ENCODE data around the gene PAPSS2.
"Not testable (repeated sequence)": the region's sequence is repeated elsewhere in the genome, so short reads cannot be mapped to it uniquely, and the experiment has no call there.

PAPSS2 gene

GRCh38 chr10:87712913-87713616 is 53.4 kb downstream of the PAPSS2 start:
- no peak for DNase-seq

GRCh38 chr10:87713707-87714106 is 54.0 kb downstream of the PAPSS2 start:
- DNase-seq = no peak

- no peak for DNase-seq
These were observed 56.1 kb downstream of the PAPSS2 start for GRCh38 chr10:87715552-87716347.

- DNase-seq = no peak
These were observed 56.6 kb downstream of the PAPSS2 start for GRCh38 chr10:87716348-87716670.

- DNase-seq = no peak
These were observed 61.0 kb downstream of the PAPSS2 start for GRCh38 chr10:87720665-87721064.

GRCh38 chr10:87721781-87722180 is 62.1 kb downstream of the PAPSS2 start:
- no peak for DNase-seq

- no peak for DNase-seq
These were observed 63.0 kb downstream of the PAPSS2 start for GRCh38 chr10:87722716-87723115.

- no peak for DNase-seq
These were observed 63.8 kb downstream of the PAPSS2 start for GRCh38 chr10:87723500-87723899.

- DNase-seq = no peak
These were observed 65.1 kb downstream of the PAPSS2 start for GRCh38 chr10:87724789-87725188.

- DNase-seq = no peak
These were observed 70.3 kb downstream of the PAPSS2 start for GRCh38 chr10:87729940-87730339.

GRCh38 chr10:87733081-87733480 is 73.4 kb downstream of the PAPSS2 start:
- DNase-seq = no peak

- no peak for DNase-seq
These were observed 75.5 kb downstream of the PAPSS2 start for GRCh38 chr10:87734987-87735827.

- not testable (repeated sequence) for DNase-seq
These were observed 78.6 kb downstream of the PAPSS2 start for GRCh38 chr10:87738253-87738652.

- no peak for DNase-seq
These were observed 80.0 kb downstream of the PAPSS2 start for GRCh38 chr10:87739703-87740102.

GRCh38 chr10:87740254-87740655 is 80.6 kb downstream of the PAPSS2 start:
- DNase-seq = no peak

GRCh38 chr10:87742992-87743610 is 83.4 kb downstream of the PAPSS2 start:
- DNase-seq = not testable (repeated sequence)

- no peak for DNase-seq
These were observed 84.9 kb downstream of the PAPSS2 start for GRCh38 chr10:87744606-87745005.

- no peak for DNase-seq
These were observed 87.2 kb downstream of the PAPSS2 start for GRCh38 chr10:87746911-87747310.

GRCh38 chr10:87748244-87748643 is 88.6 kb downstream of the PAPSS2 start:
- not testable (repeated sequence) for DNase-seq

- DNase-seq = no peak
These were observed 90.5 kb downstream of the PAPSS2 start for GRCh38 chr10:87750001-87750671.

- DNase-seq = no peak
These were observed 91.1 kb downstream of the PAPSS2 start for GRCh38 chr10:87750817-87751216.

- DNase-seq = no peak
These were observed 91.6 kb downstream of the PAPSS2 start for GRCh38 chr10:87751274-87751673.

GRCh38 chr10:87752566-87752965 is 92.9 kb downstream of the PAPSS2 start:
- DNase-seq = no peak

Data from KG1 (cell line).